WTC11 (cell line): ENCODE results near the gene ATOSB. TPM values are rescaled to one million over a fixed set of nuclear protein-coding genes. Genes with fewer than 3 reads are reported as not detected.

Source experiments
- ATAC-seq: fragments of 200-7000 bp; cut with Tn5 transposase; 2 replicates; pipeline ENCODE4 v1.10.0; 2021; ENCODE audit warnings: mild to moderate bottlenecking, moderate library complexity
- CTCF ChIA-PET: fragments of 300-600 bp; sonication (Branson Sonifier 250); formaldehyde crosslinking; loops from one replicate; lab custom pipeline; 2021; ENCODE audit warnings: antibody characterized with exemption; lab: Charles Lee
- POLR2A ChIA-PET: fragments of 350-600 bp; sonication (Branson Sonifier 250); formaldehyde crosslinking; loops from one replicate; lab custom pipeline; 2021; ENCODE audit warnings: antibody characterized with exemption; lab: Charles Lee
- DNase-seq: peaks from one replicate; pipeline ENCODE4 v3.0.0; 2021; ENCODE audit warnings: low spot score
- H3K27ac Mint-ChIP-seq: 2 replicates; pipeline ENCODE4 v1.8.0; 2021; ENCODE audit warnings: mixed read lengths
- H3K27me3 Mint-ChIP-seq: 2 replicates; pipeline ENCODE4 v1.8.0; 2021; ENCODE audit warnings: low read depth, mild to moderate bottlenecking, moderate library complexity, mixed read lengths
- H3K36me3 Mint-ChIP-seq: 2 replicates; pipeline ENCODE4 v1.8.0; 2021; ENCODE audit warnings: mixed read lengths
- H3K4me1 Mint-ChIP-seq: 2 replicates; pipeline ENCODE4 v1.8.0; 2022; ENCODE audit warnings: mixed read lengths
- H3K4me3 Mint-ChIP-seq: 2 replicates; pipeline ENCODE4 v1.8.0; 2021; ENCODE audit warnings: mild to moderate bottlenecking, moderate library complexity, mixed read lengths
- H3K9me3 Mint-ChIP-seq: 2 replicates; pipeline ENCODE4 v1.8.0; 2021; ENCODE audit warnings: mixed read lengths
- CREM ChIP-seq: sonication (generic); formaldehyde crosslinking; IDR thresholded peaks from 2 replicates; pipeline ENCODE4 v1.8.1; 2022; ENCODE audit warnings: mild to moderate bottlenecking, missing genetic modification reagents, moderate library complexity
- IRF2 ChIP-seq: sonication (generic); formaldehyde crosslinking; IDR thresholded peaks from 2 replicates; pipeline ENCODE4 v1.8.0; 2022; ENCODE audit warnings: low read depth, missing genetic modification reagents, borderline replicate concordance
- JAZF1 ChIP-seq: fragments of 250-450 bp; sonication (Bioruptor Pico); IDR thresholded peaks from 2 replicates; pipeline ENCODE4 v1.9.0; 2021; ENCODE audit warnings: moderate library complexity, mild to moderate bottlenecking, inconsistent platforms
- KAT7 ChIP-seq: sonication (generic); formaldehyde crosslinking; IDR thresholded peaks from 2 replicates; pipeline ENCODE4 v1.8.1; 2023; ENCODE audit warnings: missing genetic modification reagents, mild to moderate bottlenecking, borderline replicate concordance
- NR2C2 ChIP-seq: sonication (generic); formaldehyde crosslinking; IDR thresholded peaks from 2 replicates; pipeline ENCODE4 v1.8.0; 2022; ENCODE audit warnings: mild to moderate bottlenecking, missing genetic modification reagents
- RORB ChIP-seq: fragments of 250-450 bp; sonication (Bioruptor Pico); IDR thresholded peaks from 2 replicates; pipeline ENCODE4 v1.9.0; 2021; ENCODE audit warnings: mild to moderate bottlenecking
- SMAD4 ChIP-seq: sonication (generic); formaldehyde crosslinking; IDR thresholded peaks from 2 replicates; pipeline ENCODE4 v1.8.0; 2022; ENCODE audit warnings: mild to moderate bottlenecking, missing genetic modification reagents
- TEAD4 ChIP-seq: sonication (generic); formaldehyde crosslinking; IDR thresholded peaks from 2 replicates; pipeline ENCODE4 v1.8.0; 2022; ENCODE audit warnings: mild to moderate bottlenecking, missing genetic modification reagents
- ZNF232 ChIP-seq: sonication (generic); formaldehyde crosslinking; IDR thresholded peaks from 2 replicates; pipeline ENCODE4 v1.8.0; 2022; ENCODE audit warnings: mild to moderate bottlenecking, missing genetic modification reagents
- total RNA-seq: library from RNA; stranded (reverse); gene quantifications from 3 replicates; pipeline ENCODE4 v1.2.3, GENCODE V29; 2021
- TF ChIP-seq, protein P1 (sequence below): sonication (generic); formaldehyde crosslinking; IDR thresholded peaks from 2 replicates; pipeline ENCODE4 v1.8.1; 2023; ENCODE audit warnings: mild to moderate bottlenecking, missing genetic modification reagents
- TF ChIP-seq, protein P2 (sequence below): sonication (generic); formaldehyde crosslinking; IDR thresholded peaks from 2 replicates; pipeline ENCODE4 v1.8.0; 2022; ENCODE audit warnings: mild to moderate bottlenecking, missing genetic modification reagents
- TF ChIP-seq, protein P3 (sequence below): fragments of 250-450 bp; sonication (Bioruptor Pico); IDR thresholded peaks from 2 replicates; pipeline ENCODE4 v1.8.0; 2021; ENCODE audit warnings: mild to moderate bottlenecking
- TF ChIP-seq, protein P4 (sequence below): fragments of 250-450 bp; sonication (Bioruptor Pico); IDR thresholded peaks from 2 replicates; pipeline ENCODE4 v1.9.0; 2021; ENCODE audit warnings: mild to moderate bottlenecking
- TF ChIP-seq, protein P5 (sequence below): fragments of 250-450 bp; sonication (Bioruptor Pico); conservative IDR thresholded peaks from 2 replicates; pipeline ENCODE4 v1.9.0; 2021; ENCODE audit warnings: mild to moderate bottlenecking
- TF ChIP-seq, protein P6 (sequence below): sonication (generic); formaldehyde crosslinking; IDR thresholded peaks from 2 replicates; pipeline ENCODE4 v1.8.0; 2023; ENCODE audit warnings: missing genetic modification reagents, mild to moderate bottlenecking, borderline replicate concordance
- TF ChIP-seq, protein P7 (sequence below): sonication (generic); formaldehyde crosslinking; IDR thresholded peaks from 2 replicates; pipeline ENCODE4 v1.8.1; 2023; ENCODE audit warnings: mild to moderate bottlenecking, missing genetic modification reagents, borderline replicate concordance

Gene ATOSB
- total RNA-seq, 1 experiment from 2014 or later, result 8.7 TPM

DNA sequence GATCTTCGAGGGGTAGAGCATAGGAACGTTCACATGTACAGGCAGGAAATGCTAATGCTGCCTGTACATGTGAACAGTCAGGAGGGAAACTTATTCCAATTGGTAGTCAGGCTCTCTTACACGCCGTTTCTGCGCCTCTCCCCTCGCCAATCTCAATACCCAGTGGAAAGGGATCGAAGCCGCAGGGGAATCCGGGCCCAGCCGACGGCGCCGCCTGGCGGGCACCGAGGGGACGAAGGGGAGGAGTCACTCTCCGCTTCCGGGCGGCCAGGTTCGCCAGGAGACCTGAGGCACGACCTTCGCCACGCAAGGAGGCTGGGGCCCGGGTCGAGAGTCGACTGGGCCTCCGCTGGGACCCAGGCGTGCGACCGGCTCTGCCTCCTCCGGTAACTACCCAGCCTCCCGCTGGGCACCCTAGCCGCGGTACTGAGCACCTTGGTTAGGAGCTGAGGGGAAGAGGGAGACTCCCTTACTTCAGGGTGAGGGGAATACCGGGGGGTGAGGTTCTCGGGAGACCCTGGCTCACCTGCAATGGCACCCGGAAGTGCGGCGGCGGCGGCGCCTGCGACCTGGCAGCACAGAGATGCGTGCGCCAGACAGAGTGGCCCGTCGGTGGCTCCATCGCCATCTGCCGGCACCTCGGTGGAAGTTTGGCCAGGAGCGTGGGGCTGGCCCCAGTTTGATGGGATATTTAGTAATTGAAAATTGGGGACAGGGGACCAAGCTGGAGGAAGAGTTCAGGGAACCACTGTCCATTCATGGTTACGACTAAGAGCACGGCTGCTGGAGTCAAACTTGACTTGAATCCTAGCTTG is 19.4 kb downstream of the ATOSB start, which contains the start of gene PIGO (continued):
- TF ChIP-seq, protein P1, sequence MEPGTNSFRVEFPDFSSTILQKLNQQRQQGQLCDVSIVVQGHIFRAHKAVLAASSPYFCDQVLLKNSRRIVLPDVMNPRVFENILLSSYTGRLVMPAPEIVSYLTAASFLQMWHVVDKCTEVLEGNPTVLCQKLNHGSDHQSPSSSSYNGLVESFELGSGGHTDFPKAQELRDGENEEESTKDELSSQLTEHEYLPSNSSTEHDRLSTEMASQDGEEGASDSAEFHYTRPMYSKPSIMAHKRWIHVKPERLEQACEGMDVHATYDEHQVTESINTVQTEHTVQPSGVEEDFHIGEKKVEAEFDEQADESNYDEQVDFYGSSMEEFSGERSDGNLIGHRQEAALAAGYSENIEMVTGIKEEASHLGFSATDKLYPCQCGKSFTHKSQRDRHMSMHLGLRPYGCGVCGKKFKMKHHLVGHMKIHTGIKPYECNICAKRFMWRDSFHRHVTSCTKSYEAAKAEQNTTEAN (CRISPR knock-in tag), result peak; percentile 59; the same call in 1 of the 2 replicates
- TF ChIP-seq, protein P2, sequence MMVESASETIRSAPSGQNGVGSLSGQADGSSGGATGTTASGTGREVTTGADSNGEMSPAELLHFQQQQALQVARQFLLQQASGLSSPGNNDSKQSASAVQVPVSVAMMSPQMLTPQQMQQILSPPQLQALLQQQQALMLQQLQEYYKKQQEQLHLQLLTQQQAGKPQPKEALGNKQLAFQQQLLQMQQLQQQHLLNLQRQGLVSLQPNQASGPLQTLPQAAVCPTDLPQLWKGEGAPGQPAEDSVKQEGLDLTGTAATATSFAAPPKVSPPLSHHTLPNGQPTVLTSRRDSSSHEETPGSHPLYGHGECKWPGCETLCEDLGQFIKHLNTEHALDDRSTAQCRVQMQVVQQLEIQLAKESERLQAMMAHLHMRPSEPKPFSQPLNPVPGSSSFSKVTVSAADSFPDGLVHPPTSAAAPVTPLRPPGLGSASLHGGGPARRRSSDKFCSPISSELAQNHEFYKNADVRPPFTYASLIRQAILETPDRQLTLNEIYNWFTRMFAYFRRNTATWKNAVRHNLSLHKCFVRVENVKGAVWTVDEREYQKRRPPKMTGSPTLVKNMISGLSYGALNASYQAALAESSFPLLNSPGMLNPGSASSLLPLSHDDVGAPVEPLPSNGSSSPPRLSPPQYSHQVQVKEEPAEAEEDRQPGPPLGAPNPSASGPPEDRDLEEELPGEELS (CRISPR knock-in tag), result peak; percentile 91; the same call in 1 of the 2 replicates
- no peak for TF ChIP-seq IRF2 (CRISPR knock-in tag)
- peak; percentile 40; the same call in 1 of the 2 replicates for TF ChIP-seq TEAD4 (CRISPR knock-in tag)
- TF ChIP-seq KAT7 (CRISPR knock-in tag), result peak; percentile 94; the same call in 1 of the 2 replicates

DNA sequence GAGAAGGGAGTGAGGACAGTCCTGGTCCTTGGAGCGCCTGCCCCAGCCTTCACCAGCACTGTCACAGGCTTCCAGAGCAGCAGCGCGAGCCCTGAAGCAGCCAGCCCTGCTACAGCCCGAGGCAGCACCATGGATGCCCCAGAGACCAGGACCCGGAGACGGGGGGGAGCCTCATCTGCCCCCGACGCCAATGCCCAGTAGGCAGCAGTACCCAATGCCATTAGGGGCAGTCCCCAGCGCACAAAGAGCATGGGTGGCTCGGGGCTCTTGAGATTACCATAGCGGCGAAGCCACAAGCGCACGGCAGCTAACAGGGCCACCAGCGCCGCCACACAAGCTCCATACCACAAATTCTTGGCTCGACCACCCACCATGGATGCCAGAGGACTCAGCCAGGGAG is 24.1 kb downstream of the ATOSB start:
- Mint-ChIP-seq H3K36me3 (peaks cover 32% of the 10 kb centered on the region), H3K4me3 (no peak overlapping the region), H3K27ac (no peak overlapping the region), H3K4me1 (no peaks in the 10 kb centered on the region), H3K27me3 (no peaks in the 10 kb centered on the region), H3K9me3 (no peaks in the 10 kb centered on the region)
- POLR2A ChIA-PET, result no interaction called here
- no peak for DNase-seq
- CTCF ChIA-PET, result interaction anchor here (1.3 kb wide), 1 partner anchor 12 kb away, joined by 3 read pairs; the partner anchor contains the start of gene STOML2
- no peak for ATAC-seq
- TF ChIP-seq NR2C2 (CRISPR knock-in tag) (no peak), RORB (CRISPR knock-in tag) (no peak), KAT7 (CRISPR knock-in tag) (no peak), CREM (CRISPR knock-in tag) (no peak), SMAD4 (CRISPR knock-in tag) (no peak), ZNF232 (CRISPR knock-in tag) (no peak), JAZF1 (no peak)
- TF ChIP-seq, protein P3, sequence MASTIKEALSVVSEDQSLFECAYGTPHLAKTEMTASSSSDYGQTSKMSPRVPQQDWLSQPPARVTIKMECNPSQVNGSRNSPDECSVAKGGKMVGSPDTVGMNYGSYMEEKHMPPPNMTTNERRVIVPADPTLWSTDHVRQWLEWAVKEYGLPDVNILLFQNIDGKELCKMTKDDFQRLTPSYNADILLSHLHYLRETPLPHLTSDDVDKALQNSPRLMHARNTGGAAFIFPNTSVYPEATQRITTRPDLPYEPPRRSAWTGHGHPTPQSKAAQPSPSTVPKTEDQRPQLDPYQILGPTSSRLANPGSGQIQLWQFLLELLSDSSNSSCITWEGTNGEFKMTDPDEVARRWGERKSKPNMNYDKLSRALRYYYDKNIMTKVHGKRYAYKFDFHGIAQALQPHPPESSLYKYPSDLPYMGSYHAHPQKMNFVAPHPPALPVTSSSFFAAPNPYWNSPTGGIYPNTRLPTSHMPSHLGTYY (CRISPR knock-in tag), result no peak
- TF ChIP-seq, protein P4, sequence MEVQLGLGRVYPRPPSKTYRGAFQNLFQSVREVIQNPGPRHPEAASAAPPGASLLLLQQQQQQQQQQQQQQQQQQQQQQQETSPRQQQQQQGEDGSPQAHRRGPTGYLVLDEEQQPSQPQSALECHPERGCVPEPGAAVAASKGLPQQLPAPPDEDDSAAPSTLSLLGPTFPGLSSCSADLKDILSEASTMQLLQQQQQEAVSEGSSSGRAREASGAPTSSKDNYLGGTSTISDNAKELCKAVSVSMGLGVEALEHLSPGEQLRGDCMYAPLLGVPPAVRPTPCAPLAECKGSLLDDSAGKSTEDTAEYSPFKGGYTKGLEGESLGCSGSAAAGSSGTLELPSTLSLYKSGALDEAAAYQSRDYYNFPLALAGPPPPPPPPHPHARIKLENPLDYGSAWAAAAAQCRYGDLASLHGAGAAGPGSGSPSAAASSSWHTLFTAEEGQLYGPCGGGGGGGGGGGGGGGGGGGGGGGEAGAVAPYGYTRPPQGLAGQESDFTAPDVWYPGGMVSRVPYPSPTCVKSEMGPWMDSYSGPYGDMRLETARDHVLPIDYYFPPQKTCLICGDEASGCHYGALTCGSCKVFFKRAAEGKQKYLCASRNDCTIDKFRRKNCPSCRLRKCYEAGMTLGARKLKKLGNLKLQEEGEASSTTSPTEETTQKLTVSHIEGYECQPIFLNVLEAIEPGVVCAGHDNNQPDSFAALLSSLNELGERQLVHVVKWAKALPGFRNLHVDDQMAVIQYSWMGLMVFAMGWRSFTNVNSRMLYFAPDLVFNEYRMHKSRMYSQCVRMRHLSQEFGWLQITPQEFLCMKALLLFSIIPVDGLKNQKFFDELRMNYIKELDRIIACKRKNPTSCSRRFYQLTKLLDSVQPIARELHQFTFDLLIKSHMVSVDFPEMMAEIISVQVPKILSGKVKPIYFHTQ, result no peak
- TF ChIP-seq, protein P5, sequence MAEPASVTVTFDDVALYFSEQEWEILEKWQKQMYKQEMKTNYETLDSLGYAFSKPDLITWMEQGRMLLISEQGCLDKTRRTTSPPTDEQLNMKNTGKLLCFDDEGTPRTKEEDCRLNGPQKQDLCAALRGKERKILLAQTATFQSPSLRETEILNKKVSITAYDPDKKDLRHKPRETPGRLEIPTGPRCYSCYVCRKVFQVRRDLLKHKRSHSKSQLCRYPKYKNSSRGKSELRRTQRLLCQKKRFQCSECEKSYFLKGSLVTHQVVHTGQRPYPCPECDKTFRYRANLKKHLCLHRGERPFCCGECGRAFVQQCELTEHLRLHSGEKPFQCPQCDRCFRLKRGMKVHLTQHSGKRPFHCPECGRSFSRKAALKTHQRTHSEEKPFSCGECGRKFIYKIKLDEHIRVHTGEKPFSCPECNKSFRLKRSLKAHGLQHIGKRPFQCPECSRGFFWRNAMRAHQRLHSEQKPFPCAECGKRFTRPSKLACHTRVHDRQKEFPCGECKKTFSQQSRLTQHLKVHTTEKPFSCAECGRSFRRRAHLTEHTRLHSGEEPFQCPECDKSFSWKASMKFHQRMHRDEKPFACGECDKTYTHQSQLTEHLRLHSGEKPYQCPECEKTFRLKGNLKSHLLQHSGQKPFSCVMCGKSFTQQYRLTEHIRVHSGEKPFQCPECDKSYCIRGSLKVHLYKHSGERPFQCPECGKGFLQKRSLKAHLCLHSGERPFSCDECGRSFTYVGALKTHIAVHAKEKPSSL (CRISPR knock-in tag), result no peak
- TF ChIP-seq, protein P6, sequence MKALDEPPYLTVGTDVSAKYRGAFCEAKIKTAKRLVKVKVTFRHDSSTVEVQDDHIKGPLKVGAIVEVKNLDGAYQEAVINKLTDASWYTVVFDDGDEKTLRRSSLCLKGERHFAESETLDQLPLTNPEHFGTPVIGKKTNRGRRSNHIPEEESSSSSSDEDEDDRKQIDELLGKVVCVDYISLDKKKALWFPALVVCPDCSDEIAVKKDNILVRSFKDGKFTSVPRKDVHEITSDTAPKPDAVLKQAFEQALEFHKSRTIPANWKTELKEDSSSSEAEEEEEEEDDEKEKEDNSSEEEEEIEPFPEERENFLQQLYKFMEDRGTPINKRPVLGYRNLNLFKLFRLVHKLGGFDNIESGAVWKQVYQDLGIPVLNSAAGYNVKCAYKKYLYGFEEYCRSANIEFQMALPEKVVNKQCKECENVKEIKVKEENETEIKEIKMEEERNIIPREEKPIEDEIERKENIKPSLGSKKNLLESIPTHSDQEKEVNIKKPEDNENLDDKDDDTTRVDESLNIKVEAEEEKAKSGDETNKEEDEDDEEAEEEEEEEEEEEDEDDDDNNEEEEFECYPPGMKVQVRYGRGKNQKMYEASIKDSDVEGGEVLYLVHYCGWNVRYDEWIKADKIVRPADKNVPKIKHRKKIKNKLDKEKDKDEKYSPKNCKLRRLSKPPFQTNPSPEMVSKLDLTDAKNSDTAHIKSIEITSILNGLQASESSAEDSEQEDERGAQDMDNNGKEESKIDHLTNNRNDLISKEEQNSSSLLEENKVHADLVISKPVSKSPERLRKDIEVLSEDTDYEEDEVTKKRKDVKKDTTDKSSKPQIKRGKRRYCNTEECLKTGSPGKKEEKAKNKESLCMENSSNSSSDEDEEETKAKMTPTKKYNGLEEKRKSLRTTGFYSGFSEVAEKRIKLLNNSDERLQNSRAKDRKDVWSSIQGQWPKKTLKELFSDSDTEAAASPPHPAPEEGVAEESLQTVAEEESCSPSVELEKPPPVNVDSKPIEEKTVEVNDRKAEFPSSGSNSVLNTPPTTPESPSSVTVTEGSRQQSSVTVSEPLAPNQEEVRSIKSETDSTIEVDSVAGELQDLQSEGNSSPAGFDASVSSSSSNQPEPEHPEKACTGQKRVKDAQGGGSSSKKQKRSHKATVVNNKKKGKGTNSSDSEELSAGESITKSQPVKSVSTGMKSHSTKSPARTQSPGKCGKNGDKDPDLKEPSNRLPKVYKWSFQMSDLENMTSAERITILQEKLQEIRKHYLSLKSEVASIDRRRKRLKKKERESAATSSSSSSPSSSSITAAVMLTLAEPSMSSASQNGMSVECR (CRISPR knock-in tag), result no peak
- TF ChIP-seq, protein P7, sequence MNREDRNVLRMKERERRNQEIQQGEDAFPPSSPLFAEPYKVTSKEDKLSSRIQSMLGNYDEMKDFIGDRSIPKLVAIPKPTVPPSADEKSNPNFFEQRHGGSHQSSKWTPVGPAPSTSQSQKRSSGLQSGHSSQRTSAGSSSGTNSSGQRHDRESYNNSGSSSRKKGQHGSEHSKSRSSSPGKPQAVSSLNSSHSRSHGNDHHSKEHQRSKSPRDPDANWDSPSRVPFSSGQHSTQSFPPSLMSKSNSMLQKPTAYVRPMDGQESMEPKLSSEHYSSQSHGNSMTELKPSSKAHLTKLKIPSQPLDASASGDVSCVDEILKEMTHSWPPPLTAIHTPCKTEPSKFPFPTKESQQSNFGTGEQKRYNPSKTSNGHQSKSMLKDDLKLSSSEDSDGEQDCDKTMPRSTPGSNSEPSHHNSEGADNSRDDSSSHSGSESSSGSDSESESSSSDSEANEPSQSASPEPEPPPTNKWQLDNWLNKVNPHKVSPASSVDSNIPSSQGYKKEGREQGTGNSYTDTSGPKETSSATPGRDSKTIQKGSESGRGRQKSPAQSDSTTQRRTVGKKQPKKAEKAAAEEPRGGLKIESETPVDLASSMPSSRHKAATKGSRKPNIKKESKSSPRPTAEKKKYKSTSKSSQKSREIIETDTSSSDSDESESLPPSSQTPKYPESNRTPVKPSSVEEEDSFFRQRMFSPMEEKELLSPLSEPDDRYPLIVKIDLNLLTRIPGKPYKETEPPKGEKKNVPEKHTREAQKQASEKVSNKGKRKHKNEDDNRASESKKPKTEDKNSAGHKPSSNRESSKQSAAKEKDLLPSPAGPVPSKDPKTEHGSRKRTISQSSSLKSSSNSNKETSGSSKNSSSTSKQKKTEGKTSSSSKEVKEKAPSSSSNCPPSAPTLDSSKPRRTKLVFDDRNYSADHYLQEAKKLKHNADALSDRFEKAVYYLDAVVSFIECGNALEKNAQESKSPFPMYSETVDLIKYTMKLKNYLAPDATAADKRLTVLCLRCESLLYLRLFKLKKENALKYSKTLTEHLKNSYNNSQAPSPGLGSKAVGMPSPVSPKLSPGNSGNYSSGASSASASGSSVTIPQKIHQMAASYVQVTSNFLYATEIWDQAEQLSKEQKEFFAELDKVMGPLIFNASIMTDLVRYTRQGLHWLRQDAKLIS (CRISPR knock-in tag), result no peak
